22Rv1 (cell line): Measurements from ENCODE around the gene FAM170A.

ENCODE experiments used
- CTCF ChIP-seq: fragments of 450-650 bp; IDR thresholded peaks from 2 replicates; pipeline ENCODE4 v1.5.1; 2017; ENCODE audit warnings: mild to moderate bottlenecking
- ZFX ChIP-seq: fragments of 450-650 bp; IDR thresholded peaks from 2 replicates; pipeline ENCODE4 v1.6.1; 2017; ENCODE audit warnings: antibody characterized with exemption, borderline replicate concordance

GRCh38 chr5:119680080-119680479, 50.7 kb downstream of the FAM170A start:
- TF ChIP-seq CTCF (no peak), ZFX (no peak)
